Measurements from ENCODE around the gene FGF4. TPM values are rescaled to one million over a fixed set of nuclear protein-coding genes. Genes with fewer than 3 reads are reported as not detected.

The FGF4 gene
- total RNA-seq, 1 experiment from 2014 or later = not detected

DNA sequence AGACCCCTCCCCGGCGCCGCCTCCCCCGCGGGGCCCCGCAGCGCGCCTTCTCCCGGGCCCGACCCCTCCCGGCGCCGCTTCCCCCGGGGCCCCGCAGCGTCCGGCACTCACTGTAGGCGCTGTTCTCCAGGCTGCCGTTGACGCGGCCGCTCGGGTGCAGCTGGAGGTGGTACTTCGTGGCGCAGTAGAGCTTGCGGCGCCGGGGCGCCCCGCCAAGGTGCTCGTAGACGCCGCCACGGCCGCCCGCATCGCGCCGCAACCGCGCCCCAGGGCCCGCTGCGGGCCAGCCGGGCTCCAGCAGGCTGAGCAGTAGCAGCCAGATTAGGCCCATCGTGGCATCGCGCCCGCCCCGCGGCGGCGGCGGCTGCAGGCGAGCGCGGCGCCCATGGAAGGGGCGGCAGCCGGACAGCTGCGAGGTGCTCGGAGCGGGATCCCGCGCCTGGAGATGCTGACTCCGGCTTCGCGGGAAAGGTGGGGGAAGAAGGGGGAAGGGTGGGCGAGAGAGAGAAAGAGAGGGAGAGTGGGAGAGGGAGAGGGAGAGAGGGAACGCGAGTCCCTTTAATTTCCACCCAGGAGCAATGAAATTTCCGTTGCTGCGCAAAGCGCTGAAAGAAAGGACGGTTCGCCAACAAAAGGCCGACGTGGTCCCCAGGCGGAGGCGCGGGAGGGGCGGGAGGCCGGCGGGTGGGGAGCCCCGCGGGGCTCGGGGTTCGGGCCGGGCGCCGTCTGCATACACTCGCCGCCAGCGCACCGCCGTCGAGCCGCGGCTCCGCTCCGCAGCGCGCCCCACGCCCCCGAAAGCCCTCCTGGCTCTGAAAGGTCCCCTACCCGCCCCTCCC is 43.7 kb upstream of the FGF4 start, which contains the start of gene FGF3:
Gene FGF3, minus strand, starts transcription at position 814 of the 839 bp plus-strand sequence. Its CDS starts 483 bp downstream, at position 331.
- Histone ChIP-seq H3K4me3 (replicated peaks in 1 of 2; ENCODE audit: low read depth in 1 of 2, low read length in 2 of 2) (peak within 1 kb of the TSS; percentile 46 to 61; a peak in 3 of 4 replicates), H3K9me3 (ENCODE audit: control insufficient read depth in 1 of 2, insufficient read depth in 1 of 2, low read depth in 1 of 2, low read length in 2 of 2) (no peaks in the 10 kb centered on the region), H3K36me3 (ENCODE audit: control insufficient read depth in 1 of 2, insufficient read depth in 2 of 2, low read length in 2 of 2) (no peaks in the 10 kb centered on the region), H3K4me2 (ENCODE audit: low read length) (peak within 1 kb of the TSS; percentile 95), H3K4me1 (ENCODE audit: control insufficient read depth in 1 of 2, insufficient read depth in 2 of 2, low read length in 2 of 2) (peaks cover 3 to 23% of the 10 kb centered on the region in 2 experiments; a peak in 3 of 4 replicates), H3K27ac (ENCODE audit: low read depth, low read length) (no peak within 1 kb of the TSS), H3K9me2 (ENCODE audit: insufficient read depth) (no peaks in the 10 kb centered on the region), H4K20me1 (ENCODE audit: insufficient read depth) (no peaks in the 10 kb centered on the region), H3K9ac (ENCODE audit: low read length) (no peak within 1 kb of the TSS), H3K79me2 (ENCODE audit: insufficient read depth, low read length) (no peaks in the 10 kb centered on the region), H2AFZ (ENCODE audit: low read depth, low read length, poor library complexity, severe bottlenecking) (no peak within 1 kb of the TSS), H3K27me3 (ENCODE audit: insufficient read depth, low read length) (peaks cover 8% of the 10 kb centered on the region; the same call in 1 of the 2 replicates)
- ATAC-seq = no peak
- no peak for TF ChIP-seq SRF (IDR thresholded peaks at IDR 0.05; ENCODE audit: low read depth)
- no peak for TF ChIP-seq SP1 (IDR thresholded peaks at IDR 0.05; ENCODE audit: low read depth)
- TF ChIP-seq, protein P1, sequence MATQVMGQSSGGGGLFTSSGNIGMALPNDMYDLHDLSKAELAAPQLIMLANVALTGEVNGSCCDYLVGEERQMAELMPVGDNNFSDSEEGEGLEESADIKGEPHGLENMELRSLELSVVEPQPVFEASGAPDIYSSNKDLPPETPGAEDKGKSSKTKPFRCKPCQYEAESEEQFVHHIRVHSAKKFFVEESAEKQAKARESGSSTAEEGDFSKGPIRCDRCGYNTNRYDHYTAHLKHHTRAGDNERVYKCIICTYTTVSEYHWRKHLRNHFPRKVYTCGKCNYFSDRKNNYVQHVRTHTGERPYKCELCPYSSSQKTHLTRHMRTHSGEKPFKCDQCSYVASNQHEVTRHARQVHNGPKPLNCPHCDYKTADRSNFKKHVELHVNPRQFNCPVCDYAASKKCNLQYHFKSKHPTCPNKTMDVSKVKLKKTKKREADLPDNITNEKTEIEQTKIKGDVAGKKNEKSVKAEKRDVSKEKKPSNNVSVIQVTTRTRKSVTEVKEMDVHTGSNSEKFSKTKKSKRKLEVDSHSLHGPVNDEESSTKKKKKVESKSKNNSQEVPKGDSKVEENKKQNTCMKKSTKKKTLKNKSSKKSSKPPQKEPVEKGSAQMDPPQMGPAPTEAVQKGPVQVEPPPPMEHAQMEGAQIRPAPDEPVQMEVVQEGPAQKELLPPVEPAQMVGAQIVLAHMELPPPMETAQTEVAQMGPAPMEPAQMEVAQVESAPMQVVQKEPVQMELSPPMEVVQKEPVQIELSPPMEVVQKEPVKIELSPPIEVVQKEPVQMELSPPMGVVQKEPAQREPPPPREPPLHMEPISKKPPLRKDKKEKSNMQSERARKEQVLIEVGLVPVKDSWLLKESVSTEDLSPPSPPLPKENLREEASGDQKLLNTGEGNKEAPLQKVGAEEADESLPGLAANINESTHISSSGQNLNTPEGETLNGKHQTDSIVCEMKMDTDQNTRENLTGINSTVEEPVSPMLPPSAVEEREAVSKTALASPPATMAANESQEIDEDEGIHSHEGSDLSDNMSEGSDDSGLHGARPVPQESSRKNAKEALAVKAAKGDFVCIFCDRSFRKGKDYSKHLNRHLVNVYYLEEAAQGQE (IDR thresholded peaks at IDR 0.05; ENCODE audit: low read depth) = no peak
- no peak for TF ChIP-seq CBX3 (IDR thresholded peaks at IDR 0.05; ENCODE audit: low read depth)
- TF ChIP-seq, protein P2, sequence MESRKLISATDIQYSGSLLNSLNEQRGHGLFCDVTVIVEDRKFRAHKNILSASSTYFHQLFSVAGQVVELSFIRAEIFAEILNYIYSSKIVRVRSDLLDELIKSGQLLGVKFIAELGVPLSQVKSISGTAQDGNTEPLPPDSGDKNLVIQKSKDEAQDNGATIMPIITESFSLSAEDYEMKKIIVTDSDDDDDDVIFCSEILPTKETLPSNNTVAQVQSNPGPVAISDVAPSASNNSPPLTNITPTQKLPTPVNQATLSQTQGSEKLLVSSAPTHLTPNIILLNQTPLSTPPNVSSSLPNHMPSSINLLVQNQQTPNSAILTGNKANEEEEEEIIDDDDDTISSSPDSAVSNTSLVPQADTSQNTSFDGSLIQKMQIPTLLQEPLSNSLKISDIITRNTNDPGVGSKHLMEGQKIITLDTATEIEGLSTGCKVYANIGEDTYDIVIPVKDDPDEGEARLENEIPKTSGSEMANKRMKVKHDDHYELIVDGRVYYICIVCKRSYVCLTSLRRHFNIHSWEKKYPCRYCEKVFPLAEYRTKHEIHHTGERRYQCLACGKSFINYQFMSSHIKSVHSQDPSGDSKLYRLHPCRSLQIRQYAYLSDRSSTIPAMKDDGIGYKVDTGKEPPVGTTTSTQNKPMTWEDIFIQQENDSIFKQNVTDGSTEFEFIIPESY (IDR thresholded peaks at IDR 0.05; ENCODE audit: extremely low read depth, insufficient replicate concordance, low read length) = no peak
- TF ChIP-seq FOSL1 (IDR thresholded peaks at IDR 0.05; ENCODE audit: low read depth) = no peak
- TF ChIP-seq TCF7L2 (IDR thresholded peaks at IDR 0.05; ENCODE audit: borderline replicate concordance, extremely low read depth, insufficient read depth, insufficient read length) = no peak
- no peak for TF ChIP-seq ELF1 (IDR thresholded peaks at IDR 0.05; ENCODE audit: borderline replicate concordance, low read depth)
- TF ChIP-seq, protein P3, sequence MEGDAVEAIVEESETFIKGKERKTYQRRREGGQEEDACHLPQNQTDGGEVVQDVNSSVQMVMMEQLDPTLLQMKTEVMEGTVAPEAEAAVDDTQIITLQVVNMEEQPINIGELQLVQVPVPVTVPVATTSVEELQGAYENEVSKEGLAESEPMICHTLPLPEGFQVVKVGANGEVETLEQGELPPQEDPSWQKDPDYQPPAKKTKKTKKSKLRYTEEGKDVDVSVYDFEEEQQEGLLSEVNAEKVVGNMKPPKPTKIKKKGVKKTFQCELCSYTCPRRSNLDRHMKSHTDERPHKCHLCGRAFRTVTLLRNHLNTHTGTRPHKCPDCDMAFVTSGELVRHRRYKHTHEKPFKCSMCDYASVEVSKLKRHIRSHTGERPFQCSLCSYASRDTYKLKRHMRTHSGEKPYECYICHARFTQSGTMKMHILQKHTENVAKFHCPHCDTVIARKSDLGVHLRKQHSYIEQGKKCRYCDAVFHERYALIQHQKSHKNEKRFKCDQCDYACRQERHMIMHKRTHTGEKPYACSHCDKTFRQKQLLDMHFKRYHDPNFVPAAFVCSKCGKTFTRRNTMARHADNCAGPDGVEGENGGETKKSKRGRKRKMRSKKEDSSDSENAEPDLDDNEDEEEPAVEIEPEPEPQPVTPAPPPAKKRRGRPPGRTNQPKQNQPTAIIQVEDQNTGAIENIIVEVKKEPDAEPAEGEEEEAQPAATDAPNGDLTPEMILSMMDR (IDR thresholded peaks at IDR 0.05 in 2 of 3, conservative IDR thresholded peaks at IDR 0.05 in 1 of 3; ENCODE audit: borderline replicate concordance in 1 of 3, insufficient read depth in 1 of 3, low read depth in 2 of 3, low read length in 2 of 3) = no peak
- TF ChIP-seq POLR2A (IDR thresholded peaks at IDR 0.05; ENCODE audit: borderline replicate concordance, extremely low read depth, insufficient read depth, insufficient read length) = no peak
- TF ChIP-seq CEBPB (IDR thresholded peaks at IDR 0.05; ENCODE audit: low read depth) = no peak
- TF ChIP-seq, protein P4, sequence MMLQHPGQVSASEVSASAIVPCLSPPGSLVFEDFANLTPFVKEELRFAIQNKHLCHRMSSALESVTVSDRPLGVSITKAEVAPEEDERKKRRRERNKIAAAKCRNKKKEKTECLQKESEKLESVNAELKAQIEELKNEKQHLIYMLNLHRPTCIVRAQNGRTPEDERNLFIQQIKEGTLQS (IDR thresholded peaks at IDR 0.05) = no peak
- TF ChIP-seq, protein P5, sequence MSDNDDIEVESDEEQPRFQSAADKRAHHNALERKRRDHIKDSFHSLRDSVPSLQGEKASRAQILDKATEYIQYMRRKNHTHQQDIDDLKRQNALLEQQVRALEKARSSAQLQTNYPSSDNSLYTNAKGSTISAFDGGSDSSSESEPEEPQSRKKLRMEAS (IDR thresholded peaks at IDR 0.05) = no peak
- no peak for TF ChIP-seq POLR2AphosphoS5 (IDR thresholded peaks at IDR 0.05; ENCODE audit: low read depth, low read length)
- no peak for TF ChIP-seq YY1 (IDR thresholded peaks at IDR 0.05; ENCODE audit: extremely low read depth, insufficient replicate concordance, low read depth, low read length)
- no peak for TF ChIP-seq SIN3A (IDR thresholded peaks at IDR 0.05; ENCODE audit: low read depth)
- TF ChIP-seq EZH2 (IDR thresholded peaks at IDR 0.05) = no peak
- intact Hi-C loops (cut with micrococcal nuclease) = no loop called here
- RAD21 ChIA-PET (ENCODE audit: low non-redundant PET in 1 of 2, low total read pairs in 2 of 2, uncharacterized antibody in 2 of 2, unreplicated experiment in 2 of 2) = no interaction called here
- POLR2A ChIA-PET = interaction anchor here (0.7 kb wide), 1 partner anchor 240 kb away, joined by 3 read pairs; no protein-coding TSS in a partner anchor
- no peak for DNase-seq (ENCODE audit: low read depth, low spot score)
- CTCF ChIA-PET = interaction anchor here (1.2 kb wide), 1 partner anchor 17 kb away, joined by 5 read pairs; no protein-coding TSS in a partner anchor
- no TSS peak for BruUV-seq (replicated peaks)

All from HCT116 (cell line).